Measurements from ENCODE around the gene RAB34. TPM values are rescaled to one million over a fixed set of nuclear protein-coding genes. Genes with fewer than 3 reads are reported as not detected.

Gene RAB34
- total RNA-seq, 1 donor from 2014 or later: 62.3 TPM

DNA sequence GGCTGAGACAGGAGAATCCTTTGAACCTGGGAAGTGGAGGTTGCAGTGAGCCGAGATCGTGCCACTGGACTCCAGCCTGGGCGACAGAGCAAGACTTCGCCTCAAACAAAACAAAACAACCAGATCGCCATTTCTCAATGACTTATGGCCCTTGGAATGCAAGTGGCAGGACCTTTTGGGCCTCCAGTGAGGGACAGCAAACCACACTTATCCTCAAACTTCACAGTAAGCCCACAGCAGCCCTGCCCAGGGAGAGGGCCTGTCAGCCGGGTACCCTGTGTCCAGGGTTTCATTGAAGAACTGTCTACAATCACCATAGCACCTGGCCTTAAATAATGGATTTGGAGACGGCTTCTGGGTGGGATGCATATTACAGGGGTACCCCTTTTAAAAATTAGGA is 37.8 kb upstream of the RAB34 start:
- Histone ChIP-seq H3K27ac (no peak overlapping the region), H3K27me3 (ENCODE audit: low read depth) (no peaks in the 10 kb centered on the region)

DNA sequence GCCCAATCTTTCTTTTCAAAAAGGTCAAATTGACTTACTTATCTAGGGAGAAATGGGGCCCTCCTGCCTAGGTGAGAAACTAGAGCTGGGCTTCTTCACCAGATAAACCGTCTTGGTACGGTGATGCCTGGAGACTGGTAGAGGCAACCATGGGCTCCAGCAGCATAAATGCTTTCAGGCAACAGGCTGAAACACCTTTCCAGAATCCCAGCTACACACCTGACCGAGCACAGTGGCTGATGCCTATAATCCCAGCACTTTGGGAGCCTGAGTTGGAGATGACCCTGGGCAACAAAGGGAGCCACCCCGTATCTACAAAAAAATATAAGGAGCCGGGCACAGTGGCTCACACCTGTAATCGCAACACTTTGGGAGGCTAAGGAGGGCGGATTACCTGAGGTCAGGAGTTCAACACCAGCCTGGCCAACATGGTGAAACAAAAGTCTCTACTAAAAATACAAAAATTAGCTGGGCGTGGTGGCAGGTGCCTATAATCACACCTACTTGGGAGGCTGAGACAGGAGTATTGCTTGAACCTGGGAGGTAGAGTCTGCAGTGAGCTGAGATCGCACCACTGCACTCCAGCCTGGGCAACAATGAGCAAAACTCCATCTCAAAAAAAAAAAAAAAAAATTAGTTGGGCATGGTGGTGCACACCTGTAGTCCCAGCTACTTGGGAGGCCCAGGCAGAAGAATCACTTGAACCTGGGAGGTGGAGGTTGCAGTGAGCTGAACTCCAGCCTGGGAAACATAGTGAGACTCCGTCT is 34.1 kb upstream of the RAB34 start:
- intact Hi-C loops (cut with DNase I): no loop called here
- Histone ChIP-seq H3K4me1 (peaks cover 46% of the 10 kb centered on the region), H3K27ac (no peak overlapping the region), H3K4me3 (no peak overlapping the region), H3K36me3 (peaks cover 48% of the 10 kb centered on the region), H3K9me3 (no peaks in the 10 kb centered on the region), H3K27me3 (ENCODE audit: low read depth) (no peaks in the 10 kb centered on the region)
- no peak for ATAC-seq
- TF ChIP-seq, protein P1, sequence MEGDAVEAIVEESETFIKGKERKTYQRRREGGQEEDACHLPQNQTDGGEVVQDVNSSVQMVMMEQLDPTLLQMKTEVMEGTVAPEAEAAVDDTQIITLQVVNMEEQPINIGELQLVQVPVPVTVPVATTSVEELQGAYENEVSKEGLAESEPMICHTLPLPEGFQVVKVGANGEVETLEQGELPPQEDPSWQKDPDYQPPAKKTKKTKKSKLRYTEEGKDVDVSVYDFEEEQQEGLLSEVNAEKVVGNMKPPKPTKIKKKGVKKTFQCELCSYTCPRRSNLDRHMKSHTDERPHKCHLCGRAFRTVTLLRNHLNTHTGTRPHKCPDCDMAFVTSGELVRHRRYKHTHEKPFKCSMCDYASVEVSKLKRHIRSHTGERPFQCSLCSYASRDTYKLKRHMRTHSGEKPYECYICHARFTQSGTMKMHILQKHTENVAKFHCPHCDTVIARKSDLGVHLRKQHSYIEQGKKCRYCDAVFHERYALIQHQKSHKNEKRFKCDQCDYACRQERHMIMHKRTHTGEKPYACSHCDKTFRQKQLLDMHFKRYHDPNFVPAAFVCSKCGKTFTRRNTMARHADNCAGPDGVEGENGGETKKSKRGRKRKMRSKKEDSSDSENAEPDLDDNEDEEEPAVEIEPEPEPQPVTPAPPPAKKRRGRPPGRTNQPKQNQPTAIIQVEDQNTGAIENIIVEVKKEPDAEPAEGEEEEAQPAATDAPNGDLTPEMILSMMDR (IDR thresholded peaks at IDR 0.05): no peak
- DNase-seq: no peak

More for the DNA sequence above, 37.8 kb upstream of the RAB34 start:
- Histone ChIP-seq H3K4me3 (no peak overlapping the region), H3K36me3 (peaks cover 49% of the 10 kb centered on the region), H3K9me3 (no peaks in the 10 kb centered on the region), H3K4me1 (peaks cover 17% of the 10 kb centered on the region)
- DNase-seq (no peak), ATAC-seq (no peak)
- intact Hi-C loops (cut with DNase I): no loop called here
- TF ChIP-seq, protein P1 (IDR thresholded peaks at IDR 0.05): no peak

DNA sequence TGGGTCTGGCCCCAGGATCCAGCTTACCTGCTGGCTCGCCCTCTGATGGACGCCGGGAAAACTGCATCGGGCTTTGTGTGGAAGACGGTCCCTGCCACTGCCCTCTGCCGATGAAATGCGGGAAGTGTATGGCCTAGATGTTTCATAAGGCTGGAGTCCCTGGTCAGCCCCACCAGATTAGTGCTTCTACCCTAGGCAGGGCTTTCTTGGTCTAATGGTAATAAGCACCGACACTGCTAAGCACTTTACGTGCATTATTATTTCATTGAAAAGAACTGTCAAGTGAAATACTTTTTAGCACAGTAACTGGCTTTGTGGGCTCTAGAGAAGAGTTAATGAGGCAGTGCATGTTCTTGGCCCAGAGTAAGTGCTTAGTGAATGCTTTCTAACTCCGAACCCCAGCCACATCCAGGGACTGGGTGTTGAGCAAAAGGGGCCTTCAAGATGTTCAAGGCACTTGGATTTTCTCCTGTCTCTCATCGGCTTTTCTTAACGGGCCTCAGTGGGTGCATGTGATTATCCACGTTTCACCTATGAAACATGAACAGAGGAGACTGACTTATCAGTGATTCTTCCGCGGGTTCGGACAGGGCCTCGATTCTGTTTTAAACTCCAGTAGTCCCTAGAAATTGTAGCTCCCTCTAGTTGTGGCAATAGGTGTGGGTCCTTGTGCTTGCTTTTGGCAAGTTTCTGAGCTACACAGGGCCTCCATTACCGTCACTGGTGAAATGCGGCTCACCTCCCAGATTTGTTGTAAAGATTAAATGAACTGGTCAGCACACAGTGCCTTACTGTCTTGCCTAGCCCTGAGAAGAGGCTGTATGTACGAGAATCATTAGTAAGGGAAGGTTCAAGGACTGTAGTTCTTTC is 32.7 kb upstream of the RAB34 start:
- Histone ChIP-seq H3K4me3 (no peak overlapping the region), H3K27ac (peak overlapping the region; percentile 25), H3K36me3 (peaks cover 43% of the 10 kb centered on the region), H3K27me3 (ENCODE audit: low read depth) (no peaks in the 10 kb centered on the region), H3K9me3 (no peaks in the 10 kb centered on the region), H3K4me1 (peaks cover 59% of the 10 kb centered on the region)
- DNase-seq: peak; percentile 97
- TF ChIP-seq, protein P1 (IDR thresholded peaks at IDR 0.05): peak; percentile 100
- ATAC-seq: peak; percentile 72 to 84
- intact Hi-C loops (cut with DNase I): no loop called here

DNA sequence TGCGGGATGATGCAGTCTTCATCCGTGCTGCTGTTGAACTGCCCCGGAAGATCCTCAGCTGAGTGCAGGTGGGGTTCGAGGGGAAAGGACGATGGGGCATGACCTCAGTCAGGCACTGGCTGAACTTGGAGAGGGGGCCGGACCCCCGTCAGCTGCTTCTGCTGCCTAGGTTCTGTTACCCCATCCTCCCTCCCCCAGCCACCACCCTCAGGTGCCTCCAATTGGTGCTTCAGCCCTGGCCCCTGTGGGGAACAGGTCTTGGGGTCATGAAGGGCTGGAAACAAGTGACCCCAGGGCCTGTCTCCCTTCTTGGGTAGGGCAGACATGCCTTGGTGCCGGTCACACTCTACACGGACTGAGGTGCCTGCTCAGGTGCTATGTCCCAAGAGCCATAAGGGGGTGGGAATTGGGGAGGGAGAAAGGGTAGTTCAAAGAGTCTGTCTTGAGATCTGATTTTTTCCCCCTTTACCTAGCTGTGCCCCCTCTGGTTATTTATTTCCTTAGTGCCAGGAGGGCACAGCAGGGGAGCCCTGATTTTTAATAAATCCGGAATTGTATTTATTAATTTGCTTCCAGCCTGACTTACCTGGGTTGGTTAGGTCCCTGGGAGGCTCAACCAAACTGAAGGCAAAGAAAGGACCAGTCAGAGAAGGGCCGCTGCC is 32.0 kb upstream of the RAB34 start:
- Histone ChIP-seq H3K36me3 (peaks cover 43% of the 10 kb centered on the region), H3K4me3 (no peak overlapping the region), H3K27me3 (ENCODE audit: low read depth) (no peaks in the 10 kb centered on the region), H3K9me3 (no peaks in the 10 kb centered on the region), H3K4me1 (peaks cover 66% of the 10 kb centered on the region), H3K27ac (peak overlapping the region; percentile 94)
- ATAC-seq (no peak), DNase-seq (no peak)
- TF ChIP-seq, protein P1 (IDR thresholded peaks at IDR 0.05): no peak
- intact Hi-C loops (cut with DNase I): no loop called here

DNA sequence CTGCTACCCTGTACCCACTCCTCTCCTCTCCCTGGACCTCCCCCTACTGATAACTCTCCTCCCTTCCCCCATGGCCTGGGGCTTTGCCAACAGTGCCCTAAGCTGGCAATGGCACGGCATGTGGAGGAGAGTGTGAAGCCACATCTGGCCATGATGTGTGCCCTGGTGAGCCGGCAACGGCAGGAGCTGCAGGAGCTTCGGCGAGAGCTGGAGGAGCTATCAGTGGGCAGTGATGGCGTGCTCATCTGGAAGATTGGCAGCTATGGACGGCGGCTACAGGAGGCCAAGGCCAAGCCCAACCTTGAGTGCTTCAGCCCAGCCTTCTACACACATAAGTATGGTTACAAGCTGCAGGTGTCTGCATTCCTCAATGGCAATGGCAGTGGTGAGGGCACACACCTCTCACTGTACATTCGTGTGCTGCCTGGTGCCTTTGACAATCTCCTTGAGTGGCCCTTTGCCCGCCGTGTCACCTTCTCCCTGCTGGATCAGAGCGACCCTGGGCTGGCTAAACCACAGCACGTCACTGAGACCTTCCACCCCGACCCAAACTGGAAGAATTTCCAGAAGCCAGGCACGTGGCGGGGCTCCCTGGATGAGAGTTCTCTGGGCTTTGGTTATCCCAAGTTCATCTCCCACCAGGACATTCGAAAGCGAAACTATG is 31.3 kb upstream of the RAB34 start:
- no peak overlapping the region for H3K4me3 ChIP-seq
- TF ChIP-seq, protein P1 (IDR thresholded peaks at IDR 0.05): no peak
- no peaks in the 10 kb centered on the region for H3K9me3 ChIP-seq
- H3K36me3 ChIP-seq: peaks cover 43% of the 10 kb centered on the region
- no peaks in the 10 kb centered on the region for H3K27me3 ChIP-seq (ENCODE audit: low read depth)
- peak overlapping the region; percentile 94 for H3K27ac ChIP-seq
- DNase-seq (no peak), ATAC-seq (no peak)
- peaks cover 72% of the 10 kb centered on the region for H3K4me1 ChIP-seq
- intact Hi-C loops (cut with DNase I): no loop called here
